ACC112 (cell line): ENCODE results near the gene TSC22D1.
A peak's percentile ranks its signal among the peaks of the same experiment; 100 is the strongest.
"Not testable (repeated sequence)": the region's sequence is repeated elsewhere in the genome, so short reads cannot be mapped to it uniquely, and the experiment has no call there.

Source experiments
- H2AFZ ChIP-seq: fragments of 200-600 bp; sonication (generic); one replicate; pipeline ENCODE4 v1.6.0; 2017; ENCODE audit warnings: antibody characterized with exemption, low read length; ENCODE audit not compliant: unreplicated experiment
- H3K27ac ChIP-seq: fragments of 200-600 bp; sonication (generic); 2 replicates; pipeline ENCODE4 v1.5.1; 2014; ENCODE audit warnings: low read depth, mild to moderate bottlenecking, antibody characterized with exemption, low read length, moderate library complexity
- H3K27me3 ChIP-seq: fragments of 200-600 bp; sonication (generic); 2 replicates; pipeline ENCODE4 v1.6.1; 2014; ENCODE audit warnings: mild to moderate bottlenecking, antibody characterized with exemption, low read length, moderate library complexity, mixed read lengths; ENCODE audit not compliant: insufficient read depth
- H3K36me3 ChIP-seq: fragments of 200-600 bp; sonication (generic); 2 replicates; pipeline ENCODE4 v1.6.1; 2016; ENCODE audit warnings: mild to moderate bottlenecking, antibody characterized with exemption, low read length, moderate library complexity, mixed read lengths; ENCODE audit not compliant: insufficient read depth
- H3K4me1 ChIP-seq: fragments of 200-600 bp; sonication (generic); one replicate; pipeline ENCODE4 v1.6.1; 2016; ENCODE audit warnings: low read length, mixed read lengths; ENCODE audit not compliant: insufficient read depth, unreplicated experiment, control insufficient read depth
- H3K4me3 ChIP-seq: fragments of 200-600 bp; sonication (generic); 2 replicates; pipeline ENCODE4 v1.5.1; 2014; ENCODE audit warnings: mild to moderate bottlenecking, low read depth, low read length
- H3K79me2 ChIP-seq: fragments of 200-600 bp; sonication (generic); one replicate; pipeline ENCODE4 v1.6.0; 2016; ENCODE audit warnings: low read length; ENCODE audit not compliant: control insufficient read depth, unreplicated experiment, insufficient read depth

TSC22D1 gene

DNA sequence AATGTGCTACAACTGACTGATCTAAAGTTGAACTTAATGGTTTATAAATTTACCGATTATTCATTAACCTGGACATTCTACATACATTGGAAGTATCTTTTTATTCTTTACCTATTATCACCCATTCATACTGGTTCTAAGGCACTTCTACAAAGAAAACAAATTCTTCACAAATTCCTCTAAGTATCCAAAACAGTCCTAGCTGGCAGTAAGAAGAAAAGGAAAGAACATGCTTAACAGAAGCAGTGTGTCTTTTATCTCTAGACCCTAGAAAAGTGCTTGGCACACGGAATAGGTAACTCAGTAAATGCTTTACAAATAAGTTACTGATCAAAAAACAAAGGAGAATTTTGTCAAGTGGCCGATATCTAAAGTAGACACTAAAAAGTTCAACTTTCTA, 32.8 kb downstream of the TSC22D1 start:
- Histone ChIP-seq H3K27me3 (no peaks in the 10 kb centered on the region), H2AFZ (no peak overlapping the region), H3K79me2 (peaks cover 8% of the 10 kb centered on the region)

DNA sequence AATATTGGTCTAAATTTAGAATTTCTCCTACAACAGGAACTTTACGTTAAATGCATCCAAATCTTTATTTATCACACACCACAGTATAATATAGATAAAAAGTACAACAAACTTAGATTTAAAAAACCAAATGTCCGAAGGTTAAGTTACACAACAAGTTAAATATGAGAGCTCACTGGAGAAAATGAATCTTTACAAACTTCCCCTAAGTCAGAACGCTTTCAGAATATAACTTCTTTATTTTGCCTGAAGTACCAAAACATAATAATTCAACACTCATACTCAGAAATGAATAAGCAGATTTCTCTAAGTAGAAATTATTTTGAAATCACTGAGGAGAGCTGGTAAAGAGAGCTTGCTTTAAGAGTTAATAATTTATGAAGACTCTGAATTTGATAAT, 33.8 kb downstream of the TSC22D1 start:
- Histone ChIP-seq H3K4me1 (no peaks in the 10 kb centered on the region), H3K79me2 (peaks cover 8% of the 10 kb centered on the region), H3K27ac (no peak overlapping the region), H3K36me3 (peaks cover 6% of the 10 kb centered on the region), H3K4me3 (no peak overlapping the region), H3K27me3 (no peaks in the 10 kb centered on the region), H2AFZ (no peak overlapping the region)

More for the DNA sequence above, 32.8 kb downstream of the TSC22D1 start:
- Histone ChIP-seq H3K27ac (no peak overlapping the region), H3K4me1 (no peaks in the 10 kb centered on the region), H3K36me3 (peaks cover 6% of the 10 kb centered on the region), H3K4me3 (no peak overlapping the region)

DNA sequence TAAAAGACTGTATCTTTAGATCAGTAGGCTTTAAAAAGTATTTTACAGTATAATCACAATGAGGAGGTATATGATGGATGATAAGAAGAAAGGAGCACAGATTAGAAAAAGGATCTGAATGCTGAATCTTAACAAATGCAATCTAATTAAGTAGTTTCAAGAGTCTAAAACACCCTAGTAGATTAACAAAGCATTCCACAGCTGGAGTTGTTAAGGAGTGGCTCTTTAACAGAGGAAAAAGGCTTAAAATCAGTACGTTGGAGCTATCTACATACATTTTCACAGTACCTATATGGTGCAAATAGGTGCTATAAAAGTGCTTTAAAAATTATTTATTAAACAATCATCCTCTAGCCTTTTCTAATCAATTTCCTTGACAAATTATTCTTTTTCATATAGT, 34.5 kb downstream of the TSC22D1 start:
- H3K4me3 ChIP-seq: no peak overlapping the region
- H3K4me1 ChIP-seq: no peaks in the 10 kb centered on the region
- no peak overlapping the region for H3K27ac ChIP-seq
- H3K79me2 ChIP-seq: peaks cover 8% of the 10 kb centered on the region
- H2AFZ ChIP-seq: no peak overlapping the region
- peaks cover 6% of the 10 kb centered on the region for H3K36me3 ChIP-seq
- H3K27me3 ChIP-seq: no peaks in the 10 kb centered on the region

DNA sequence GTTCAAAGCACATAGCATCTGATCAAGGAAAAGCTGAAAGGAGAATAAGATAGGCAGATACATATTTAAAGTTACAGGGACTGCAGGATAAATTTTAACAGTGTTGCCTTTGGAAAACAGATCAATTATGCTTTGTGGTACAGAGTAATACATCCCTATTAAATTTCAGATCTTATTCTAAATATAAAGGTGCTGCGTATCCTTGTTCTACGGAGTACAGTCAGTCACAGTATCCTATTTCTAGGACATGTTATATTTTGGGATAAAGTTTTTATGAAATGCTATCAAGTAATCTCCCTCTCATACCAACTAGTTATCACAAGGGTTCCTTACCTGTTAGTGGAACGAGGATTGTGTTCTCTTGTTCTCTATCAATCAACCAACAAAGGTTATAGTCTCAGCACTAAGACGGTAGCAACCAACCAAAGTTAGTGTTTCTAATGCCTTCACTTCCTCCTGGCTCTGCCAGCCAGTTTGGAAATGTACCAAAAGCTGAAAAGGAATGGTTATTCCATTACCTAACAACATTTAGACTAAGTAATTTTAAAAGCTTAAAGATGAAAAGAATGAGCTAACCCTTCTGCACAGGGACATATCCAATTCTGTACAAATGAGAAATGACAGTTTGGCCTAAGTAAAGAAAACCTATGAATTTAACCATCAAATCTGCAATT, 35.2 kb downstream of the TSC22D1 start:
- H3K79me2 ChIP-seq: peaks cover 8% of the 10 kb centered on the region
- no peak overlapping the region for H3K4me3 ChIP-seq
- no peaks in the 10 kb centered on the region for H3K27me3 ChIP-seq
- no peak overlapping the region for H2AFZ ChIP-seq
- peaks cover 6% of the 10 kb centered on the region for H3K36me3 ChIP-seq
- no peak overlapping the region for H3K27ac ChIP-seq
- no peaks in the 10 kb centered on the region for H3K4me1 ChIP-seq

DNA sequence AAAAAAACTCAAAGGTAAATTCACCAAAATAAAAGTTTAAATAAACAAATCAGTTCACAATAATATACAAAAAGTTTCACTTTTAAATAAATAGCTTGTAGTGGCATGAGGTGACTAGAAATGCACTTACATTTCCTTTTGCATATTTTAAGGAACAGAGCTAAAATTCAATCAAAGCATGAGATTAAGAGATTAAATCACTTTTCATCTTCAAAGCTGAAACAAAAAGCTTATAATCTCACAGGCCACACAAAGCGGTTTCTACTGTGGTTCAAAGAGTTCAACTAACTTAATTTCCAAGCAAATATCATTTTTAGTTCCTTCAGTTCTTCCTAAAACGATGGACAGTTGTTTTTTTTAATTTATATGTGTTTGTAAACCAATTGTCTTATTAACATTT, 38.9 kb downstream of the TSC22D1 start:
- H3K4me1 ChIP-seq: no peaks in the 10 kb centered on the region
- no peak overlapping the region for H3K4me3 ChIP-seq
- H2AFZ ChIP-seq: no peak overlapping the region
- no peaks in the 10 kb centered on the region for H3K27me3 ChIP-seq
- peaks cover 6% of the 10 kb centered on the region for H3K36me3 ChIP-seq
- H3K27ac ChIP-seq: no peak overlapping the region
- H3K79me2 ChIP-seq: peaks cover 5% of the 10 kb centered on the region

DNA sequence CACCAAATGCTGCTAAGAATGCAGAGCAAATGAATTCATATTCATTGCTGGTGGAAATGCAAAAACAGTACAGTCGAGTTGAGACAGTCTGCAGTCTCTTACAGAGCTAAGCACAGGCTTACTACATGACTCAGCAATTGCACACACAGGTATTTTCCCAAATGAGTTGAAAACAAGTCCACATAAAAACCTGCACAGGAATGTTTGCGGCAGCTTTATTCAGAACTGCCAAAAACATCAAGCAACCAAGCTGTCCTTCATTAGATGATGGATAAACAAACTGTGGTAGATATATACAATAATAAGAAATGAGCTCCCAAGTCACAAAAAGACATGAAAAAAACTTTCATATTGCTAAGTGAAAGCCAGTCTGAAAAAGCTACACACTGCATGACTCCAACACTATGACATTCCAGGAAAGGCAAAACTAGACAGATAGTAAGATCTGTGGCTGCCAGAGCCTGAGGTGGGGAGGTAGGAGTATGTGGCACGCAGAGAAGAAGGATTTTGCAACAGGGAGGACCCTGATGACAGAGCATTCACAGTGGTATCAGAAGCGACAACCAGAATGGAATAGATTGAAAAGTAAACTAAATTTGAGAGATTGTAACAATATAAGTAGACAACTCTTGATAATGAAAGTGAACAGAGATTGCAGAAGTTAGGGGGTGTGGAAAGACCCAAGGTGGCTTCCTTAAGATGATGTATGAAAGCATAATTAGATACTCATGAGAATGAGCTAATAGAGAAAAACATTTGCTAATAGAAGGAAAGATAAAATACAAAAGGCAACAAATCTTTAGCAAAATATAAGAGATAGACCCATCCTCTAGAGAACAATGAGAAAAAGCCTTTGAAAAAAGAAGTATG, 52.7 kb downstream of the TSC22D1 start:
- Histone ChIP-seq H3K27me3 (no peaks in the 10 kb centered on the region), H3K4me3 (peak overlapping the region; percentile 39; the same call in 1 of the 2 replicates), H3K36me3 (no peaks in the 10 kb centered on the region), H3K79me2 (no peaks in the 10 kb centered on the region), H3K4me1 (peaks cover 21% of the 10 kb centered on the region), H3K27ac (peak overlapping the region; percentile 59), H2AFZ (no peak overlapping the region)

DNA sequence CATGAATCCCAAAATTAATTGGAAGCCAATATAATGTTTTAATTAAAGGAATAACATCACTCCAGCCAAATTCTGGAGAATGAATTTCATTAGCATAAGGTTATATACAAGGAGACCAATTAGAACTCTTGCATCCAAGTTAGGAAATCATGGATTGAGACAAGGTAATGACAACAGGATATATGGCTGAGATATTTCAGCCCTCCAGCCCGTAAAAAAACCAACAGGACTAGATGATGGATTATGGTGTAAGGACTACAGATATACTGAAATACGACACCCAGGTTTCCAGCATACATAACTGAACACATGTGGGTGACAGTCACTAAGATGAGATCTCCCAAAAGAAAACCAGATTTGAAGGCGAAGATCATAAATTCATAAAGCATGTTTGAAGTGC, 56.5 kb downstream of the TSC22D1 start:
- Histone ChIP-seq H3K4me1 (peaks cover 21% of the 10 kb centered on the region), H3K27me3 (no peaks in the 10 kb centered on the region), H3K27ac (no peak overlapping the region), H3K36me3 (no peaks in the 10 kb centered on the region), H3K4me3 (no peak overlapping the region), H3K79me2 (no peaks in the 10 kb centered on the region), H2AFZ (no peak overlapping the region)

- H3K79me2 ChIP-seq: no peaks in the 10 kb centered on the region
- no peak overlapping the region for H3K27ac ChIP-seq
- H3K27me3 ChIP-seq: no peaks in the 10 kb centered on the region
- H3K4me3 ChIP-seq: no peak overlapping the region
- no peaks in the 10 kb centered on the region for H3K4me1 ChIP-seq
- H2AFZ ChIP-seq: no peak overlapping the region
- peaks cover 9% of the 10 kb centered on the region; the same call in 1 of the 2 replicates for H3K36me3 ChIP-seq
These were observed 59.4 kb downstream of the TSC22D1 start for GRCh38 chr13:44516771-44517170.

DNA sequence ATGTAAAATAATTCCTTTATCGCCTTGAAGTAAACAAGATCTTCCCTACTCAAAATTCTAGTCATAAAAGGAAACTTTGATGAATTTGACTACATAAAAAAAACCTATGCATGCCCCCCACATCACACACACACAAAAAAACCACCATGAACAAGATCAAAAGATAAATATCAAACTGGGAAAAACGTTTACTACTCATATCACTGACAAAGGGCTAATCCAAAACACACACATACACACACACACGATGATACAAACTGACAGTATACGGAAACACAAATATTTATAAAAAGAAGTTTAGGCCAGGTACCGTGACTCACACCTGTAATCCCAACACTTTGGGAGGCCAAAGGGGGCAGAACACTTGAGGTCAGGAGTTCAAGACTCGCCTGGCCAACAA, 61.9 kb downstream of the TSC22D1 start:
- Histone ChIP-seq H3K4me1 (no peaks in the 10 kb centered on the region), H3K27ac (no peak overlapping the region), H3K27me3 (no peaks in the 10 kb centered on the region), H3K79me2 (no peaks in the 10 kb centered on the region), H3K4me3 (no peak overlapping the region), H2AFZ (no peak overlapping the region), H3K36me3 (peaks cover 9% of the 10 kb centered on the region; the same call in 1 of the 2 replicates)

GRCh38 chr13:44509853-44510252, 66.3 kb downstream of the TSC22D1 start:
- H3K79me2 ChIP-seq, H3K4me1 ChIP-seq, H3K27me3 ChIP-seq, H3K36me3 ChIP-seq, H2AFZ ChIP-seq, H3K4me3 ChIP-seq, H3K27ac ChIP-seq: not testable (repeated sequence)
